GM19099 (cell line): ENCODE measurements around the gene HTR2A.

Experiments used
- POLR2A ChIP-seq: IDR thresholded peaks from 3 replicates; pipeline ENCODE4 v1.6.1; 2011; ENCODE audit warnings: low read depth; ENCODE audit not compliant: insufficient read length; ENCODE audit errors: extremely low read depth

HTR2A gene

DNA sequence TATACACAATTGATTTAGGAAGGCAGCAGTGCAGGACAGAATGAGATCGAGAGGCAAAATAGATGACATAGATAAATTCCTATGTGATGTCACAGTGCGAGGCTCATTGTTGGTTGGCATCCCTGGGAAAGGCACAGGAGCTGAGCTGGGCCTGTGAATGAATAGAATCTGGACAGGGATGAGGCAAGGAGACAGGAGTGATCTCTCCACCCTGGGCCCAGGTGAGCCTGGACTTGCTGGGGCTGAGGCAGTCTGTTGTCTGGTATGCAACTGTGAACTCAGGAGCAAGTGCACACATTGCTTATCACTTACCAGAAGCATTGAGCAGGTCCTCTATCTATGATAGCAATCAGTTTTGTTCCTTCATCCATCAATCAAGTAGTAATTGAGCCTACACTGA, 51.7 kb downstream of the HTR2A start:
- TF ChIP-seq POLR2A, result no peak

DNA sequence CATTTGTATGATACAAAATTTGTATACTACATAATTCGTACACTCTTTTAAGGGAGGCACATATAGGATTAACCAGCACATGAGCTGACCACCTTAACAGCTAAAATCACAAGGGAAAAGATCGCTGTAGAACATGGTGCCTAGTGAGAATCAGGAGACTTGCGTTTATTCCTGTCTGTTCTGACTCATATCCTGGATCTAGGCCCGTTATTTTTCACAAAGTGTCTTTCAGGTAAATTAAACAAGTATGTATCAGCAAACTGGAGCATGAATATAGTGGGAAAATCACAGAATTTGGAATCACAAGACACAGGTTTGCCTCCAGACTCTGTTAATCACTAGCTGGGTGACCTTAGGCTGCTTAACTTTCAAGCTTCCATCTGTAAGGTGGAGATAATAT, 52.4 kb downstream of the HTR2A start:
- TF ChIP-seq POLR2A, result no peak

DNA sequence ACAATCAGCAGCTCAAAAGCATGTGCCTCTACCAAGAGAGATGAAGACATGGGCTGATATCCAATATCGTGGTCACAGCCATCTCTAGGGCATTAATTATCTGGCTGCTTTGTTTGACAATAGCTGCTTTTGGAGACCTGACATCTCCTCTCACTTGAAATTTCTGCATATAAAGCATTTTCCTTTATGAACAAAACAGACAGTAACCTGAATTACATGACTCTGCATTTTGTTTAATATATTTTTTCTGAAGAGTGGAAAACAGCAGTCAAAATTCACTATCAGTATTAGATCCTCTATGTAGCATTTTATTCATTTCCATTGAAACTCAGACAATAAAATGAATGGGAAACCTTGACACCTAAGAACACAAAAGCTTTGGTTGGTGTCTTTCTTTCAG, 57.5 kb downstream of the HTR2A start:
- TF ChIP-seq POLR2A, result no peak

DNA sequence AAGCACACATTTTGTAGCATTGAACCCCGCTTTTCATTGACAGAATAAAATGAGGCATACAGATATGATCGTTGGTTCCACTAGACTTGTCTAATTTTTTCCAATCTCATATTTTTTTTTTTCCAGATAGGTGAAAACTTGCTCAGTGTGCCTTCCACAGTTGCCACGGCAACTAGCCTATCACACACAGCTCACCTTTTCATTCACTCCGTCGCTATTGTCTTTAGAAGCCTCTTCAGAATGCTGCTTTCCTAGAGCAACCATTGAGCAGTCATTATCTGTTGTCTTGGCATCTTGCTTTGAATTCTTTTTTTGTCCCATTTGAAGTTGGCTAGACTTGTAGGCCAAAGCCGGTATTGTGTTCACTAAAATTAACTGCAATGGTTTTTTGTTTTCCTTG, 62.2 kb downstream of the HTR2A start:
- no peak for TF ChIP-seq POLR2A

DNA sequence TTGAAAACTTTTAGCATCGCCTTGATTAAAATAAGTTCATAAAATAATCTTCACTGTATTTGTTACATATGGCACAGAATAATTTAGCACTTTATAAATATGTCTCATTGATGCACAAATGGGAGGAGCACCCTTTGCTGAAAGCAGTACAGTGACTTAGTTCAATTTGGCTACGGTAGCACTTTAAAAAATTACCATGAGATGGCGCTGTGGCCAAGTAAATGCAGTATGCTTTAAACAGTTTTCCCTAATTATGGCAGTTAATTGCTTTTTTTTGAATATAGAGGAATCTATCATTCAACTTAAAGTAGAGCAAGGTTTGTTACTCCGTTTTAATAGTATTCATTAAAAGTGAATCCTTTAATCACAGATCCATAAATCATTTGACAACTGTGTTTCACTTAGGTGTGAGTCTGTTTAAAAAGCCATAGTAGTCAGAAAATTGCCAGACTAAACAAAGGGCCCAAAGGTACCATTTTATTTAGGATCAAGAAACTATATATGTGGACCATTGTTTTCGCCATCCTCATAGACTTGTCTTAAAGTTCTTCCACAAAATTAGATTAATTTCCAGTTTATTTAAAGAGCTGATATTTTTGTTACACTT, 65.2 kb downstream of the HTR2A start:
- no peak for TF ChIP-seq POLR2A

DNA sequence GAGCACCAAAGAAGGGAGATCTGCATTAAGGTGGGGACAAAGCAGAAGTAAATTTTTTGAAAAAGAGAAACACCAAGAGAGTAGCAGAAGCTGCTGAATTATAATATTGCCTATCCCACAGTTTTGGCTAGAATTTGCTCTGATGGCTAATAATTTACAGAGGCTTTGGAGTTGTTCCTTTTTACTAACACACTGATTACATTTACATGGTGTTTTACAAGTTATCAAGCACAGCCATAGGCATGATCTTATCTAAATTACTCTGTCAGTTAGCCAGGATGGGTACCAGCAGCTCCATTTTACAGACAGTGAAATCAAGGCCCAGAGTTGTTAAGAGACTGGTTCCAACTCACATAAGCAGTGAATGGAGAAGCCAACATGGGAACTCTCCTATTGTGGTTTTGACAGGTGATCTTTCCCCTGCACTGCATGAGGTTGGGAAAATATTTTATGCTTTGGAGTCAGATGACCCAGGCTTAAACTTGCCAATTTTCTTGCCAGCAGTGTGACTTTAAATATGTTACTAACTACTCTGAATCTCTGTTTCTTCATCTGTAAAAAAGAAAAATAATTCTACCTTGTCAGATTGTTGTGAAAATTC, 66.3 kb downstream of the HTR2A start:
- no peak for TF ChIP-seq POLR2A

DNA sequence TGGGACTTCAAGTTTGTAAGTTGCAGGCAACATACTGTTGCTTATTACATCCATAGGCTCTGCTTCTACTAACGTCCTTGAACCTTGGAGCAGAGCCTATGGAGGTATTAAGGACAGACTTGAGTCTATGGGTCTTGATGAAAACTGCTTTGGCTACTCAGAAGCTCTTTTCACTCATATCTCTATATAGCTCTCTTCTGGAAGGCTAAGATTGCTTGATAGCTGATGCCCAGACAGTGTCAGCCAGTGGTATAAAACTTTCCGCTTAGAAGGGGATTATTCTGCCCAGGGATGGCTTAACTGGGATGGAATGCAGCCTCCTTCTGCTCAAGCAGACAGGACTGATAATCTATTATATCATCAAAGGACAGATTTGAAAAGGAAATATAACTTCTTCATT, 74.3 kb downstream of the HTR2A start:
- no peak for TF ChIP-seq POLR2A

DNA sequence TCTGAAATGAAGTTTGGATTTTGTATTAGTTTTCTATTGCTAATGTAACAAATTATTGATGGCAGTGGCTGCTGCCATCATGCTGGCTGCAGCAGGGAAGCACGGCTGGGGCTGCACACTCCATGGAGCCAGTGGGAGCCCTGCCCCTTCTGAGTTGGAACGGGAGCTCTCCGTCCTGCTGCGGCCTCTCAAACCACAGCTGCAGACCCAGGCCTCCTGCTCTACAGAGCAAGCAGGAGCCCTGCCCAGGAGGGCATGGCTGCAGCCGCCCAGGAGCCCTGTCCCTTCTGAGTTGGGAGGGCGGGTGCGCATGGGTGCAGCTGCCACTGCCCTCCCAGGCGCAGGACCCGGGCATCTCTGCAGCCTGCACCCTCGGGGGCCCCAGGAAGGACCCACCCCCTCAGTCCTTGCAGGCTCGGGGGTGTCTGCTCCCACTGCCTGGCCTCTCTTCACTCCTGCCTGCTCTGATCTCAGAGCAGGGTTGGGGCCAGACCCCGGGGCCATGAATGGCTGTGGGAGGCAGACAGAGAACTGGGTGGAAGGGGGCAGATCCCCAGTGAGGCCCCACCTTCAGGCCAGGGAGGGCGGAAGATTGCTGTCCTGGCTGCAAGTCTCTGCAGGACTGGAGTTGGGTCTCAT, 78.9 kb downstream of the HTR2A start:
- no peak for TF ChIP-seq POLR2A

DNA sequence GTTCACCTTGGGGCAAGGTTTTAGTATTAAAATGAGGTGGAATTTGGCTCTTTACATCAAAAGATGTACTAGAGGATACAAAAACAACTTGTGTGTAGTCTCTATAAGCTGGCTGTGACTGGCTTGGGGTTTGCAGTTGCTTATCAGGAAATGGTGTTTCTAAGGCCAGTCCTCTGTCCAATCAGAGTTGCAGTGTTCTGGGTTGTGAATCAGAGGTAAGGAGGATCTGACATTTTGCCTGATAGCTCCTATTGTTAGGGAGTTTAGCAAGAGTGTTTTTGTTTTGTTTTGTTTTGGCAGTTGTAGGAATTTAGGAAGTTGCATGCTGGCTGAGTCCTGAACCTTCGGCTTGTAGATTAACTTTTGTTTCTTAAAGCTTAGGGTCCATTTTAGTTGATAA, 79.8 kb downstream of the HTR2A start:
- no peak for TF ChIP-seq POLR2A

DNA sequence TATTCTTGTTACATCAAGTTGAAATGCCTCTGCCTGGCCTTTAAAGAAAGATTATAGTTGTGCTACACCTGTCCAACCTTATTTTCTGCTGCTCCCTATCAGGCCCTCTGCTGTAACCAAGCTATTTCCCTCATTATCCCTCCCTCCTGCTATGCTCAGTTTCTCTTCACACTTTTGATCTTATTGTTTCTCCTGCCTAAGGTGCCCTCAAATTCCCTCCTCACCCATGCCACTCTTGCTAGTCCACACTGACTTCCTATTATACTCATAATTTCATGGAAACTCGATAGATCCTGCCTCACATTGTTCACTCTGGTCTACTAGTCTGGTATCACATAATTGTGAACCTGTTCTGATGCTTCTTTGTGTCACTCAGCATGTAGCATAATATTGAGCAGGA, 80.5 kb downstream of the HTR2A start:
- TF ChIP-seq POLR2A, result no peak

DNA sequence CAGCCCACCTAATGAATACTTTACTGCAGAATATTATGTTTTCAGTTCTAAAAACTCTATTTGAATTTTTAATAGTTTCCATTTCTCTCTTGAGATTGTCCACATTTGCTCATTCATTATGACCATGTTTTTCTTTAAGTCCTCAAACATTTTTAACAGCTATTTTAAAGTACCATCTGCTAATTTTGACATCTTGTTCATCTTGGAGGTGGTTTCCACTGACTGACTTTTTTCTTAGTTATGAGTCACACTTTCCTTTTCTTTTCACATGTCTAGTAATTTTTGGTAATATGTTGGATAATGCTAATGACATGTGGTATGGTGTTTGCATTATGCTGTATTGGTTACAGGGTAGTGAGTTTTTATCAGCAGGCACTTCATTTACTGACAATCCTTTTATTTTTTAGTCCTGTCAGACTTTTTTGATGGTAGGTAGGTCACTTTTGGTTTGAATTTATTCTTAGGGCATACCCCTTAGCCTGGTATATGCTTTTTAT, 84.5 kb downstream of the HTR2A start:
- no peak for TF ChIP-seq POLR2A

DNA sequence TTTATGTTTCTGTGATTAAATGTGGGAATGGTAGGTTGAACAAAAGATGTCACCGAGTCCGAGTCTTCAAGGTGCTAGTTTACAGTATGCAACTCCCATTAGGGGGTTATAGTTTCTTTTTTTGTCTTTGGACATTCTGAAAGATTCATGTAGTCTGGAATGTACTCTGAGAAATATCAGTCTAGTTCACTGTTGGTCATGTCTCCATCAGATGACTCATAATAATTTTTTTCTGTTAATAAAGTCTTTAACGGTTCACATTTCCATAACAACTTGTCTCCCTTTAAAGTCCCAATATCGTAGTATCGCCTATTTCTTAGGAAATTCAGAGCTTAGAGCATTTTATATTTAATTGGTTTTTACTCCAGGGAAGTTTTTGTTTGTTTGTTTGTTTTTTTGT, 86.4 kb downstream of the HTR2A start:
- TF ChIP-seq POLR2A, result no peak

DNA sequence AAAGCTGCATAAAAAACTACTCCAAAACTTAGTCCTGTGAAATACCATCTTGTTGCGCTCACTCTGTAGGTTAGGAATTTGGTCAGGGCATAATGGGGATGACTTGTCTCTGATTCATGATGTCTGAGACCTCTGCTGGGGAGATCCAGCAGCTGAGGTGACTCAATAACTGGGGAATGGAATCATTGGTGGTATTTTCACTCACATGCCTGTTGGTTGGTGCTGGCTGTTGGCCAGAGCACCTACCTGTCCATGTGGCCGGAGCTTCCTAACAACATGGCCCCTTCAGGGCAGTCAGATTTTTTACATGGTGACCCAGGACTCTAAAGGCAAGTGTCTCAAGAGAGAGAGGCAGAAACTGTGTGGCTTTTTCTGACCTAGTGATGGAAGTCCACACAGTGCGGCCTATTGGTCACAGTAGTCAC, 92.5 kb downstream of the HTR2A start:
- TF ChIP-seq POLR2A, result no peak

DNA sequence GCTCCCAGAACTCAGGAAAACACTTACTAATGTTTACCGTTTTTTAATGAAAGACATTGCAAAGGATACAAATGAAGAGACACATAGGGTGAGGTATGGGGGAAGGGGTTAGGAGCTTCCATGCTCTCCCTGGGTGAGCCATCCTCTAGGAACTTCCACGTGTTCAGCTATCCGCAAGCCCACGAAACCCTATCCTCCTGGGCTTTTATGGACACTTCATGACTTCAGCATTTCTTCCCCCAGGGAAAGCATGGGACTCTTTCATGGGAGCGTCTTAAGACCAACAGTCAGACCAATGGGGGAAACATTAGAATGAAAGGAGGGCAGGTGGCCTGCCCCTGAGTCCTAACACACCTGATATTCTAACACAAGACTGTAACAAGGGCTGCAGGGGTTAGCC, 93.3 kb downstream of the HTR2A start:
- no peak for TF ChIP-seq POLR2A

DNA sequence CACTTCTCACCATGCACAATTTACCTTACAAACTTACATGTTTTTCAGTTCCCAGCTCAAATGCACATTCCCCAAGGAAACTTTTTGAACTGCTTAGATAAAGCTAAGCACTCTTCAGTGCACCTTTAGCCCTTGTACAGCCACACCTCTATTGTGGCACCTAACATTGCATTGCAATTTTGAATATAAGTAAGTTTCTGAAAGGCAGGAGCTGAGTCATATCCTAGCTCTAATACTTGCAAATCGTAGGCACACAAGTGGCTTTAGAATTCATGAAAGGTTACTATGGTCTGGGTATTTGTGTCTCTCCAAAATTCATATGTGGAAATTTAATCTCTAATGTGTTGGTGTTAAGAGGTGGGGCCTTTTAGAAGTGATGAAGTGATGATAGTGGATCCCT, 95.0 kb downstream of the HTR2A start:
- TF ChIP-seq POLR2A, result no peak

DNA sequence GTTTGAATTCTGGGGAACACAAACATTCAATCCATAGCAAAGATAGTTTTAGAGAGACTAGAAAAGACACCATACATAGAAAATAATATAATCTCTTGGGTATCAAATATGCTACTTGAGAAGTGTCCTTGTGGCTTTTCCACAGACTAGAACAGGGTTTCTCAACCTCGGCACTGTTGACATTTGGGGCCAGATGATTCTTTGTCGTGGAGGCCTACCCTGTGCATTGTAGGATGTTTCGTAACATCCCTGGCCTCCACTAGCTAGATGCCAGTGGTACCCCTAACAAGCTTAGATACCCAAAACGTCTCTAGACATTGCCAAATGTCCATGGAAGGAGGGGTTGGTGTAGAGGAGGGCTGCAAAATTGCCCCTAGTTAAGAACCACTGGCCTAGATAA, 97.7 kb downstream of the HTR2A start:
- TF ChIP-seq POLR2A, result no peak
